Right lobe of liver (tissue), 4 donors: ENCODE measurements around the gene FOLH1.
"Not testable (repeated sequence)": the region's sequence is repeated elsewhere in the genome, so short reads cannot be mapped to it uniquely, and the experiment has no call there.

Source experiments
- CTCF ChIP-seq, 4 donors: fragments of 200-600 bp in 3 of 4; fragments of 450-650 bp in 1 of 4; IDR thresholded peaks; one replicate each; pipeline versions ENCODE4 v1.5.1 to v1.8.0; 2016 to 2022; ENCODE audit warnings: antibody characterized with exemption in 4 of 4, mild to moderate bottlenecking in 2 of 4
- POLR2A ChIP-seq: fragments of 450-650 bp; IDR thresholded peaks from one replicate; pipeline ENCODE4 v1.6.1; 2017; ENCODE audit warnings: antibody characterized with exemption, mild to moderate bottlenecking
- donor health status: DM: no; HTN: no; CAD: no.
- donor health status: DM: no; HTN: no; CAD: no.
- donor health status: DM: no; HTN: yes; CAD: no.

GRCh38 chr11:49196002-49196401, 12.4 kb downstream of the FOLH1 start:
- not testable (repeated sequence) for TF ChIP-seq CTCF (IDR thresholded peaks at IDR 0.05); POLR2A
